Endodermal cell (in vitro differentiated cells): ENCODE results near the gene COX7A1. TPM values are rescaled to one million over a fixed set of nuclear protein-coding genes. Genes with fewer than 3 reads are reported as not detected.

Experiments used
- DNase-seq: peaks from one replicate; pipeline ENCODE4 v3.0.0-alpha.2; 2017
- H3K27ac ChIP-seq: 2 replicates; pipeline ENCODE4 v1.5.1; 2013; ENCODE audit warnings: mild to moderate bottlenecking, low read depth, low read length, moderate library complexity
- H3K27me3 ChIP-seq: 2 replicates; pipeline ENCODE4 v1.6.1; 2013; ENCODE audit warnings: mild to moderate bottlenecking, low read length, moderate library complexity; ENCODE audit not compliant: insufficient read depth, control insufficient read depth, poor library complexity, severe bottlenecking
- H3K36me3 ChIP-seq: 2 replicates; pipeline ENCODE4 v1.7.0; 2013; ENCODE audit warnings: mild to moderate bottlenecking, low read length, moderate library complexity; ENCODE audit not compliant: control insufficient read depth, insufficient read depth
- H3K4me1 ChIP-seq: one replicate; pipeline ENCODE4 v1.7.0; 2013; ENCODE audit warnings: low read length; ENCODE audit not compliant: control insufficient read depth, insufficient read depth
- H3K4me3 ChIP-seq: 2 replicates; pipeline ENCODE4 v1.5.1; 2013; ENCODE audit warnings: mild to moderate bottlenecking, low read length, moderate library complexity
- H3K9ac ChIP-seq: 2 replicates; pipeline ENCODE4 v1.6.1; 2013; ENCODE audit warnings: mild to moderate bottlenecking, low read length, moderate library complexity; ENCODE audit not compliant: poor library complexity, severe bottlenecking; ENCODE audit errors: extremely low read depth
- H3K9me3 ChIP-seq: 2 replicates; pipeline ENCODE4 v1.6.1; 2013; ENCODE audit warnings: mild to moderate bottlenecking, low read length, moderate library complexity; ENCODE audit not compliant: control insufficient read depth
- H3K27ac Mint-ChIP-seq: 2 replicates; pipeline ENCODE4 v1.8.0; 2020; ENCODE audit warnings: mixed read lengths
- H3K27me3 Mint-ChIP-seq: 2 replicates; pipeline ENCODE4 v1.8.0; 2021; ENCODE audit warnings: mild to moderate bottlenecking, mixed read lengths; ENCODE audit not compliant: insufficient read depth
- H3K36me3 Mint-ChIP-seq: 2 replicates; pipeline ENCODE4 v1.8.0; 2020; ENCODE audit warnings: low read depth, mixed read lengths
- H3K4me1 Mint-ChIP-seq: 2 replicates; pipeline ENCODE4 v1.8.0; 2020; ENCODE audit warnings: mixed read lengths
- H3K4me3 Mint-ChIP-seq: 2 replicates; pipeline ENCODE4 v1.8.0; 2020; ENCODE audit warnings: mild to moderate bottlenecking, moderate library complexity, mixed read lengths
- H3K9me3 Mint-ChIP-seq: 2 replicates; pipeline ENCODE4 v1.8.0; 2020; ENCODE audit warnings: mild to moderate bottlenecking, mixed read lengths
- CTCF ChIP-seq: fragments of 200-600 bp; sonication (generic); conservative IDR thresholded peaks from 2 replicates; pipeline ENCODE4 v1.5.0; 2021; ENCODE audit warnings: antibody characterized with exemption, mild to moderate bottlenecking
- WGBS, 2 experiments: methylation state at CpG; one replicate each; pipeline versions ENCODE4 v1.1.5 to v1.1.7; 2013; ENCODE audit warnings: missing lambda C conversion rate in 2 of 2, mixed read lengths in 1 of 2; ENCODE audit not compliant: insufficient coverage in 1 of 2, insufficient read length in 1 of 2; 5-methylcytosine and 5-hydroxymethylcytosine counted together
- total RNA-seq, 2 donors: library from RNA; stranded (reverse); fragmentation: NEBNext Ultra II Directional in 1 of 2; extraction: Animal tissue kit (Norgen Biotek cat#: 25700) in 1 of 2; gene quantifications; 2 replicates in 1 of 2; 3 replicates in 1 of 2; pipeline ENCODE4 v1.2.1, GENCODE V29; 2021

COX7A1 gene
- total RNA-seq, 2 donors from 2014 or later: 1.4 to 2.4 TPM

GRCh38 chr19:36106441-36106840, 45.8 kb downstream of the COX7A1 start:
- H3K4me1 Mint-ChIP-seq: no peaks in the 10 kb centered on the region

GRCh38 chr19:36103842-36104552, 48.2 kb downstream of the COX7A1 start:
- peaks cover 14% of the 10 kb centered on the region for H3K36me3 ChIP-seq
- H3K36me3 Mint-ChIP-seq: peaks cover 43% of the 10 kb centered on the region
- H3K9me3 ChIP-seq: no peaks in the 10 kb centered on the region
- no peak for DNase-seq
- no peaks in the 10 kb centered on the region for H3K9me3 Mint-ChIP-seq
- H3K4me3 ChIP-seq: no peak overlapping the region
- H3K27me3 Mint-ChIP-seq: no peaks in the 10 kb centered on the region
- H3K4me3 Mint-ChIP-seq: no peak overlapping the region
- no peak overlapping the region for H3K27ac ChIP-seq
- no peaks in the 10 kb centered on the region for H3K4me1 ChIP-seq
- no peak overlapping the region for H3K27ac Mint-ChIP-seq
- no peak overlapping the region for H3K9ac ChIP-seq
- 92 to 94% methylated on average over 10 to 12 of the region's 12 CpGs for WGBS, 2 experiments
- no peak for TF ChIP-seq CTCF
- H3K27me3 ChIP-seq: no peaks in the 10 kb centered on the region
- no peaks in the 10 kb centered on the region for H3K4me1 Mint-ChIP-seq

More at GRCh38 chr19:36106441-36106840, 45.8 kb downstream of the COX7A1 start:
- Mint-ChIP-seq H3K36me3 (peaks cover 33% of the 10 kb centered on the region), H3K9me3 (no peaks in the 10 kb centered on the region), H3K27ac (peak overlapping the region; percentile 22), H3K27me3 (no peaks in the 10 kb centered on the region), H3K4me3 (no peak overlapping the region)
- 92 to 93% methylated on average over 6 of the region's 6 CpGs for WGBS, 2 experiments
- no peak for DNase-seq
- H3K27ac ChIP-seq: no peak overlapping the region
- H3K4me1 ChIP-seq: no peaks in the 10 kb centered on the region
- no peak for TF ChIP-seq CTCF
- H3K36me3 ChIP-seq: peaks cover 14% of the 10 kb centered on the region
- H3K9me3 ChIP-seq: no peaks in the 10 kb centered on the region
- H3K9ac ChIP-seq: no peak overlapping the region
- H3K4me3 ChIP-seq: no peak overlapping the region
- H3K27me3 ChIP-seq: no peaks in the 10 kb centered on the region

- Histone ChIP-seq H3K4me1 (no peaks in the 10 kb centered on the region), H3K27me3 (no peaks in the 10 kb centered on the region), H3K36me3 (peaks cover 18% of the 10 kb centered on the region), H3K9ac (no peak overlapping the region), H3K27ac (no peak overlapping the region), H3K4me3 (no peak overlapping the region), H3K9me3 (no peaks in the 10 kb centered on the region)
- no peak overlapping the region for H3K4me3 Mint-ChIP-seq
- no peaks in the 10 kb centered on the region for H3K4me1 Mint-ChIP-seq
- H3K27ac Mint-ChIP-seq: no peak overlapping the region
- no peak for TF ChIP-seq CTCF
- H3K9me3 Mint-ChIP-seq: no peaks in the 10 kb centered on the region
- DNase-seq: no peak
- no peaks in the 10 kb centered on the region for H3K27me3 Mint-ChIP-seq
- WGBS, 2 experiments: 95 to 97% methylated on average over 19 to 24 of the region's 24 CpGs
- H3K36me3 Mint-ChIP-seq: peaks cover 44% of the 10 kb centered on the region
These were observed 49.1 kb downstream of the COX7A1 start for GRCh38 chr19:36103040-36103626.
